GM12891 (cell line): Measurements from ENCODE around the gene CHST1.

Source experiments
- PAX5 ChIP-seq: IDR thresholded peaks from 2 replicates; pipeline ENCODE4 v1.6.1; 2011; ENCODE audit warnings: low read length, moderate library complexity, mild to moderate bottlenecking; ENCODE audit not compliant: insufficient read depth, severe bottlenecking
- POLR2A ChIP-seq: IDR thresholded peaks from 2 replicates; pipeline ENCODE4 v1.6.1; 2011; ENCODE audit warnings: low read depth, low read length, control low read depth
- POLR2AphosphoS5 ChIP-seq: IDR thresholded peaks from 2 replicates; pipeline ENCODE4 v1.6.1; 2011; ENCODE audit warnings: low read depth, low read length, control low read depth
- POU2F2 ChIP-seq: IDR thresholded peaks from 2 replicates; pipeline ENCODE4 v1.6.1; 2011; ENCODE audit warnings: low read depth, mild to moderate bottlenecking, control low read depth, low read length, moderate library complexity
- SPI1 ChIP-seq: IDR thresholded peaks from 2 replicates; pipeline ENCODE4 v1.6.1; 2011; ENCODE audit warnings: low read depth, low read length, control low read depth
- TAF1 ChIP-seq: IDR thresholded peaks from 2 replicates; pipeline ENCODE4 v1.6.1; 2011; ENCODE audit warnings: low read depth, low read length, control low read depth

- TF ChIP-seq TAF1 (no peak), POLR2AphosphoS5 (no peak), POLR2A (no peak), PAX5 (no peak), SPI1 (no peak), POU2F2 (no peak)
Observed at GRCh38 chr11:45638051-45638450, 27.4 kb downstream of the CHST1 start.
